ENCODE measurements around the gene UGT3A2.

UGT3A2 gene, protein sequence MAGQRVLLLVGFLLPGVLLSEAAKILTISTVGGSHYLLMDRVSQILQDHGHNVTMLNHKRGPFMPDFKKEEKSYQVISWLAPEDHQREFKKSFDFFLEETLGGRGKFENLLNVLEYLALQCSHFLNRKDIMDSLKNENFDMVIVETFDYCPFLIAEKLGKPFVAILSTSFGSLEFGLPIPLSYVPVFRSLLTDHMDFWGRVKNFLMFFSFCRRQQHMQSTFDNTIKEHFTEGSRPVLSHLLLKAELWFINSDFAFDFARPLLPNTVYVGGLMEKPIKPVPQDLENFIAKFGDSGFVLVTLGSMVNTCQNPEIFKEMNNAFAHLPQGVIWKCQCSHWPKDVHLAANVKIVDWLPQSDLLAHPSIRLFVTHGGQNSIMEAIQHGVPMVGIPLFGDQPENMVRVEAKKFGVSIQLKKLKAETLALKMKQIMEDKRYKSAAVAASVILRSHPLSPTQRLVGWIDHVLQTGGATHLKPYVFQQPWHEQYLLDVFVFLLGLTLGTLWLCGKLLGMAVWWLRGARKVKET

GRCh38 chr5:36066540-36067210 lies at the start of gene UGT3A2:
Gene UGT3A2, minus strand, starts transcription at chr5:36066882. Its CDS starts 93 bp downstream, at chr5:36066789.
- TF ChIP-seq CTCF (IDR thresholded peaks at IDR 0.05) = no peak
- no peaks in the 10 kb centered on the region for H3K9me3 ChIP-seq
- H3K27ac ChIP-seq = no peak within 1 kb of the TSS
- intact Hi-C loops (cut with DNase I; ENCODE audit: low total_unique reads) = no loop called here
- peaks cover 0 to 13% of the 10 kb centered on the region in 2 donors for H3K27me3 ChIP-seq
- no peaks in the 10 kb centered on the region for H3K36me3 ChIP-seq
- no peak within 1 kb of the TSS for H3K4me3 ChIP-seq
- H3K4me1 ChIP-seq = peaks cover 0 to 3% (median 0%) of the 10 kb centered on the region in 4 donors
- DNase-seq = no peak

- no peaks in the 10 kb centered on the region for H3K4me1 ChIP-seq
- intact Hi-C loops (cut with DNase I; ENCODE audit: low total_unique reads) = no loop called here
- H3K27me3 ChIP-seq = no peaks in the 10 kb centered on the region
- no peak overlapping the region for H3K4me3 ChIP-seq
- no peak for DNase-seq
- H3K27ac ChIP-seq = no peak overlapping the region
- no peaks in the 10 kb centered on the region for H3K9me3 ChIP-seq
- H3K36me3 ChIP-seq = peaks cover 58 to 74% (median 67%) of the 10 kb centered on the region in 3 donors
- no peak for TF ChIP-seq CTCF (IDR thresholded peaks at IDR 0.05)
Measured at GRCh38 chr5:36111238-36111637, 44.6 kb upstream of the UGT3A2 start.

DNA sequence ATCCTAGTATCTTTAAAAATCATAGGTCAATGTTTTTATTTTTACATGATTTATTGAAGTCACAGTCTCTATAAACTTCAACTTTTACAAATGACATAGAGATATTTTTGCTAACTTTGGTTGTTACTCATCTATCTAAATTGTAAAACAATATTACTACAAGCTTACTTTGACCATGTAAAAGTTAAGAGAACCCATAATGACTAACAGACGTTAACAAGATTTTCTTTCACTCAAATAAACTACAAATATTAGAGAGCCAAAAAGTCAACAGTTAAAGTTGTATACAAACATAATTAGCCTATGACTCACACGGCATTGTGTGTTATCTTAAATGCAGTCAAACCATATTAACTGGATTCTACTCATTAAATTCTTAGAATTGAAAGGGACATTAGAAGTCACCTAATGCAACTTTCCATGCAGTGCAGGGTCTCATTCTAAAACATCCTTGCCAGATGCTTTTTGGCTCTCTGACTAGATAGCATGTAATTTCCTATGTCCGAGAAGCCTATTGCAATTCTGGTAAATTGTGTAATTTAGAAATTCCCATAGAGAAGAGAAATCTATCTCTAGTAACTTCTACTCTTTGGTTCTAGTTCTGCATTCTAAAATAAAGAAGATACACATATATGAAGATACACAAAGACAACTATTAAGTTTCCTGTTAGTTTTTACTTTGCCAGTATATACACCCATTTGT lies 42.2 kb upstream of the UGT3A2 start:
- no peaks in the 10 kb centered on the region for H3K9me3 ChIP-seq
- no peak overlapping the region for H3K4me3 ChIP-seq
- H3K27ac ChIP-seq = no peak overlapping the region
- no peaks in the 10 kb centered on the region for H3K4me1 ChIP-seq
- peaks cover 56 to 79% (median 72%) of the 10 kb centered on the region in 3 donors for H3K36me3 ChIP-seq
- intact Hi-C loops (cut with DNase I; ENCODE audit: low total_unique reads) = no loop called here
- DNase-seq = no peak
- no peaks in the 10 kb centered on the region for H3K27me3 ChIP-seq
- TF ChIP-seq CTCF (IDR thresholded peaks at IDR 0.05) = no peak

DNA sequence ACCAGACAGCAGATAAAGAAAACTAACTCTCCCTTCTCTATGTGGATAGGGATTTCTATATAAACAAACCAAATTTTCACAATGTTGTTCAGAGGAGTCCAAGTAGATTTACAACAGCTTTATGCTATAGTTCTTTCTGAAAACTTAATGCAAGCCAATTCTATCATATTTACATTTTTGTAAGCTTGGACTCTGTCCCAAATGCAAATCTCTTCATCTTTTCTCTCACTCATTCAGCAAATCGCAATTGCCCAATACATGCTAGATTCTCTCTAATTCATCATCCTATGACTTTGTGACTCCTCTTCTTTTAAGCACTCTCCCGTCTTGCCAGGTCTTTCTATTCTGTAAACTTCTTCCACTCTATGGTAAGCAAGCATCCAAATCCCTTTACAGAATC lies 39.1 kb upstream of the UGT3A2 start:
- Histone ChIP-seq H3K4me3 (no peak overlapping the region), H3K27me3 (no peaks in the 10 kb centered on the region), H3K36me3 (peaks cover 50 to 77% (median 57%) of the 10 kb centered on the region in 3 donors), H3K27ac (no peak overlapping the region), H3K9me3 (no peaks in the 10 kb centered on the region), H3K4me1 (no peaks in the 10 kb centered on the region)
- intact Hi-C loops (cut with DNase I; ENCODE audit: low total_unique reads) = no loop called here
- no peak for TF ChIP-seq CTCF (IDR thresholded peaks at IDR 0.05)
- no peak for DNase-seq

GRCh38 chr5:36099748-36100147 lies 33.1 kb upstream of the UGT3A2 start:
- peaks cover 11 to 22% (median 14%) of the 10 kb centered on the region in 3 donors for H3K36me3 ChIP-seq
- no peak overlapping the region for H3K4me3 ChIP-seq
- no peaks in the 10 kb centered on the region for H3K9me3 ChIP-seq
- H3K27ac ChIP-seq = no peak overlapping the region
- no peak for DNase-seq
- H3K4me1 ChIP-seq = no peaks in the 10 kb centered on the region
- intact Hi-C loops (cut with DNase I; ENCODE audit: low total_unique reads) = no loop called here
- no peak for TF ChIP-seq CTCF (IDR thresholded peaks at IDR 0.05)
- no peaks in the 10 kb centered on the region for H3K27me3 ChIP-seq
